Skeletal muscle satellite cell (primary cell): Measurements from ENCODE around the gene ST8SIA6.
"Not testable (repeated sequence)": the region's sequence is repeated elsewhere in the genome, so short reads cannot be mapped to it uniquely, and the experiment has no call there.

ENCODE experiments used
- H3K27me3 ChIP-seq: 2 replicates; pipeline ENCODE4 v1.7.0; 2013; ENCODE audit warnings: low read length; ENCODE audit not compliant: control insufficient read depth, insufficient read depth
- H3K36me3 ChIP-seq: 2 replicates; pipeline ENCODE4 v1.7.0; 2013; ENCODE audit warnings: mild to moderate bottlenecking, control low read depth, low read length; ENCODE audit not compliant: insufficient read depth
- H3K4me1 ChIP-seq: 2 replicates; pipeline ENCODE4 v1.7.0; 2013; ENCODE audit warnings: low read length; ENCODE audit not compliant: control insufficient read depth, insufficient read depth
- H3K4me2 ChIP-seq: 2 replicates; pipeline ENCODE4 v1.7.0; 2013; ENCODE audit warnings: mild to moderate bottlenecking, low read length
- H3K4me3 ChIP-seq: 2 replicates; pipeline ENCODE4 v1.7.0; 2013; ENCODE audit warnings: low read length
- H3K9ac ChIP-seq: 2 replicates; pipeline ENCODE4 v1.7.0; 2013; ENCODE audit warnings: mild to moderate bottlenecking, low read depth, low read length, moderate library complexity
- H3K9me3 ChIP-seq: replicated peaks from 2 replicates; pipeline ENCODE4 v1.7.0; 2013; ENCODE audit warnings: mild to moderate bottlenecking, control low read depth, low read length

ST8SIA6 gene

GRCh38 chr10:17403161-17403560, 51.2 kb downstream of the ST8SIA6 start:
- H3K36me3 ChIP-seq, result no peaks in the 10 kb centered on the region

GRCh38 chr10:17402040-17402439, 52.4 kb downstream of the ST8SIA6 start:
- not testable (repeated sequence) for H3K36me3 ChIP-seq, H3K4me3 ChIP-seq, H3K9me3 ChIP-seq, H3K9ac ChIP-seq, H3K4me2 ChIP-seq, H3K4me1 ChIP-seq
- peaks cover 28% of the 10 kb centered on the region for H3K27me3 ChIP-seq

More at GRCh38 chr10:17403161-17403560, 51.2 kb downstream of the ST8SIA6 start:
- no peak overlapping the region for H3K9ac ChIP-seq
- H3K9me3 ChIP-seq, result no peaks in the 10 kb centered on the region
- H3K4me1 ChIP-seq, result no peaks in the 10 kb centered on the region
- peaks cover 33% of the 10 kb centered on the region for H3K27me3 ChIP-seq
- H3K4me2 ChIP-seq, result no peak overlapping the region
- no peak overlapping the region for H3K4me3 ChIP-seq

GRCh38 chr10:17396004-17396403, 58.4 kb downstream of the ST8SIA6 start:
- H3K9ac ChIP-seq, result no peak overlapping the region
- no peak overlapping the region for H3K4me3 ChIP-seq
- no peaks in the 10 kb centered on the region for H3K4me1 ChIP-seq
- H3K9me3 ChIP-seq, result no peaks in the 10 kb centered on the region
- peaks cover 47% of the 10 kb centered on the region for H3K27me3 ChIP-seq
- no peaks in the 10 kb centered on the region for H3K36me3 ChIP-seq
- H3K4me2 ChIP-seq, result no peak overlapping the region

GRCh38 chr10:17394854-17395253, 59.5 kb downstream of the ST8SIA6 start:
- Histone ChIP-seq H3K9ac (no peak overlapping the region), H3K4me3 (no peak overlapping the region), H3K27me3 (peaks cover 47% of the 10 kb centered on the region), H3K4me1 (no peaks in the 10 kb centered on the region), H3K36me3 (no peaks in the 10 kb centered on the region), H3K9me3 (no peaks in the 10 kb centered on the region), H3K4me2 (no peak overlapping the region)

GRCh38 chr10:17387861-17388503, 66.4 kb downstream of the ST8SIA6 start:
- no peaks in the 10 kb centered on the region for H3K9me3 ChIP-seq
- H3K36me3 ChIP-seq, result no peaks in the 10 kb centered on the region
- H3K27me3 ChIP-seq, result peaks cover 10% of the 10 kb centered on the region
- no peak overlapping the region for H3K4me2 ChIP-seq
- H3K4me1 ChIP-seq, result no peaks in the 10 kb centered on the region
- no peak overlapping the region for H3K4me3 ChIP-seq
- H3K9ac ChIP-seq, result no peak overlapping the region

GRCh38 chr10:17386616-17387075, 67.7 kb downstream of the ST8SIA6 start:
- H3K4me3 ChIP-seq, result no peak overlapping the region

GRCh38 chr10:17386021-17386420, 68.4 kb downstream of the ST8SIA6 start:
- Histone ChIP-seq H3K27me3 (peaks cover 5% of the 10 kb centered on the region), H3K9ac (no peak overlapping the region), H3K4me2 (no peak overlapping the region), H3K4me3 (no peak overlapping the region), H3K36me3 (no peaks in the 10 kb centered on the region), H3K9me3 (no peaks in the 10 kb centered on the region), H3K4me1 (no peaks in the 10 kb centered on the region)

More at GRCh38 chr10:17386616-17387075, 67.7 kb downstream of the ST8SIA6 start:
- Histone ChIP-seq H3K27me3 (peaks cover 5% of the 10 kb centered on the region), H3K4me1 (no peaks in the 10 kb centered on the region), H3K9me3 (no peaks in the 10 kb centered on the region), H3K9ac (no peak overlapping the region), H3K36me3 (no peaks in the 10 kb centered on the region), H3K4me2 (no peak overlapping the region)

- Histone ChIP-seq H3K27me3 (peaks cover 5% of the 10 kb centered on the region), H3K36me3 (no peaks in the 10 kb centered on the region), H3K4me1 (no peaks in the 10 kb centered on the region), H3K9ac (no peak overlapping the region), H3K4me2 (no peak overlapping the region), H3K4me3 (no peak overlapping the region), H3K9me3 (no peaks in the 10 kb centered on the region)
Measured at GRCh38 chr10:17385066-17385465, 69.3 kb downstream of the ST8SIA6 start.

GRCh38 chr10:17383801-17384555, 70.4 kb downstream of the ST8SIA6 start:
- Histone ChIP-seq H3K9me3 (no peaks in the 10 kb centered on the region), H3K36me3 (no peaks in the 10 kb centered on the region), H3K9ac (no peak overlapping the region), H3K4me2 (no peak overlapping the region), H3K4me1 (no peaks in the 10 kb centered on the region), H3K27me3 (peaks cover under 1% of the 10 kb centered on the region), H3K4me3 (no peak overlapping the region)

GRCh38 chr10:17381502-17382142, 72.8 kb downstream of the ST8SIA6 start:
- Histone ChIP-seq H3K36me3 (no peaks in the 10 kb centered on the region), H3K9ac (no peak overlapping the region), H3K9me3 (no peaks in the 10 kb centered on the region), H3K4me2 (no peak overlapping the region), H3K4me1 (no peaks in the 10 kb centered on the region), H3K27me3 (peaks cover 11% of the 10 kb centered on the region), H3K4me3 (no peak overlapping the region)

GRCh38 chr10:17380888-17381287, 73.5 kb downstream of the ST8SIA6 start:
- H3K9ac ChIP-seq, result no peak overlapping the region
- no peak overlapping the region for H3K4me2 ChIP-seq
- no peaks in the 10 kb centered on the region for H3K9me3 ChIP-seq
- H3K4me1 ChIP-seq, result no peaks in the 10 kb centered on the region
- H3K4me3 ChIP-seq, result no peak overlapping the region
- H3K27me3 ChIP-seq, result peaks cover 11% of the 10 kb centered on the region
- H3K36me3 ChIP-seq, result no peaks in the 10 kb centered on the region
